Activated T-cell treated with anti-CD3 and anti-CD28 coated beads, Interleukin-2, amount 50 U/mL, for 72 hours (primary cell): Measurements from ENCODE around the gene ZFYVE26. TPM values are rescaled to one million over a fixed set of nuclear protein-coding genes. Genes with fewer than 3 reads are reported as not detected.
A peak's percentile ranks its signal among the peaks of the same experiment; 100 is the strongest.
"Not testable (repeated sequence)": the region's sequence is repeated elsewhere in the genome, so short reads cannot be mapped to it uniquely, and the experiment has no call there.

Experiments
- ATAC-seq, 2 donors: fragments of 150-1000 bp; cut with Tn5 transposase; replicated peaks in 1 of 2; 2 replicates each; pipeline ENCODE4 v1.10.0; 2021; ENCODE audit warnings: moderate library complexity in 2 of 2, mild to moderate bottlenecking in 1 of 2
- DNase-seq, 2 donors: peaks; one replicate each; pipeline ENCODE4 v3.0.0; 2021 to 2022; ENCODE audit warnings: mixed read lengths in 1 of 2
- H3K27ac Mint-ChIP-seq: one replicate; pipeline ENCODE4 v1.8.0; 2022; ENCODE audit warnings: mild to moderate bottlenecking, moderate library complexity, mixed read lengths
- H3K27me3 Mint-ChIP-seq: one replicate; pipeline ENCODE4 v1.8.0; 2022; ENCODE audit warnings: low read depth, mixed read lengths
- H3K36me3 Mint-ChIP-seq, 2 donors: one replicate each; pipeline ENCODE4 v1.8.0; 2022; ENCODE audit warnings: mixed read lengths in 2 of 2, mild to moderate bottlenecking in 1 of 2; ENCODE audit not compliant: insufficient read depth in 2 of 2
- H3K4me1 Mint-ChIP-seq: one replicate; pipeline ENCODE4 v1.8.0; 2022; ENCODE audit warnings: low read depth, mixed read lengths
- H3K4me3 Mint-ChIP-seq, 2 donors: one replicate each; pipeline ENCODE4 v1.8.0; 2022; ENCODE audit warnings: mild to moderate bottlenecking in 2 of 2, mixed read lengths in 2 of 2, moderate library complexity in 2 of 2
- H3K9me3 Mint-ChIP-seq, 2 donors: one replicate each; pipeline ENCODE4 v1.8.0; 2022; ENCODE audit warnings: mixed read lengths in 2 of 2
- total RNA-seq, 2 donors: library from RNA; stranded (reverse); gene quantifications; one replicate each; pipeline ENCODE4 v1.2.3, GENCODE V29; 2022

ZFYVE26 gene
- total RNA-seq, 2 donors from 2014 or later, result 13.7 to 15.4 TPM

DNA sequence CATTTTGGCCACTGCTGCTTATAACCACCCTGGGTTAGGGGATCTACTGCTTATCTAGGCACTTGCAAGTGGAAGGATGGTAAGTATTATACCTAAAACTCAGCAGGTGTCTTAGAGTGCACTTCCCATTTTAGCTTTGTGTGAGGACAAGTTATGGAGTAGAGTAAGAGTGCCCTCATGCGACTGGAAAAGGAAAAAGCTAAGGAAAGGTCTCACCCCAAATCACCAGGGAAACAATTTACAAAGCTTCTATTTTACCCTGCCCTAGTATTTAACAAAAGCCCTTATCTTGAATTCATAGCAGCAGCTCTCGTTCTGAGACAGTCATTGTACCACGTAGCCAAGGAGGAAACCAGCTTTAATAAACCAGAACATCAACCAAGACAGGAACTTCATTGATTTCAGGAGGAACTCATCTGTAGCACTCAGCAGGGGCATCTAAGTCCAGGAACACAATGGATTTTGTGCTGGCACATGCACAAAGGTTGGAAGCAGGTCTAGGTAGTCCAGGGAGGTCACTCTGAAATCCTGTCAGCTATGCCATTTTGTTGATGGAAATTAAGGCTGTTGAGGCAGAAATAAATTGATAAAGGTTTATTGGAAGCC is 111.8 kb downstream of the ZFYVE26 start:
- no peak overlapping the region for H3K4me3 Mint-ChIP-seq
- peak; percentile 39 to 44 for DNase-seq
- no peak overlapping the region for H3K27ac Mint-ChIP-seq
- peaks cover 11% of the 10 kb centered on the region for H3K27me3 Mint-ChIP-seq
- H3K4me1 Mint-ChIP-seq, result peaks cover 13% of the 10 kb centered on the region
- H3K9me3 Mint-ChIP-seq, result no peaks in the 10 kb centered on the region
- H3K36me3 Mint-ChIP-seq, result no peaks in the 10 kb centered on the region
- ATAC-seq, result peak; percentile 69 to 80

DNA sequence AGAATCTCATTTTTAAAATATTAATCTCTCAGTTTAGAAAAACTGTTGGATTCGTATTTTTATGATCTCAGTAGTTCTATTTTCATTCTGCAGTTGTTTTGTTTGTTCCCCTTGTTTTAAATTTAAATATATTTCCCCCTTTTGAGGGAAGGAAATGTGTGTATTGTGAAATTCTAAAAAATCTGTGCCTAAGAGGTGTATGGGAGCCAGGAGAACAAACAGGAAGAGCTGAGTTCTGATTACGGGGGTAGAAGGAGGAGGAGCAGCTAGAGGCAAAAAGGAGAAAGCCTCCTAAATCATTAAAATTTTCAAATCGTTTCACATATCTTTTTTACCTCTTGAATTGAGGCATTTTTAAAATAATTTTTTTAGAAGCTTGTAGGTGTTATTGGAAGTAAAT is 112.4 kb downstream of the ZFYVE26 start:
- ATAC-seq, result no peak
- peaks cover 13% of the 10 kb centered on the region for H3K4me1 Mint-ChIP-seq
- H3K27me3 Mint-ChIP-seq, result peaks cover 11% of the 10 kb centered on the region

DNA sequence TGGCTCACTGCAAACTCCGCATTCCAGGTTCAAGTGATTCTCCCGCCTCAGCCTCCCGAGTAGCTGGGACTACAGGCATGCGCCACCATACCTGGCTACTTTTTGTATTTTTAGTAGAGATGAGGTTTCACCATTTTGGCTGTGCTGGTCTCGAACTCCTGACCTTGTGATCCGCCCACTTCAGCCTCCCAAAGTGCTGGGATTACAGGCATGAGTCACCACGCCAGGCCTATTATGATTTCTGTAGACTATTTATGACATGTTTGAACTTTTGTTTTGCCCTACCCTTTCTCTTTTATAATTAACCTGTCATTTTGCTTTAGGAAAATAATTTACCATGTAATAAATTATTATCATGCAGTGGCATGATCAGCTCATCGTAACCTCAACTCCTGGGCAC is 114.9 kb downstream of the ZFYVE26 start, which contains the start of gene RDH12:
Gene RDH12, plus strand, starts transcription at position 395 of the 400 bp plus-strand sequence. CDS start 20,757 bp downstream, outside the sequence.
- H3K4me3 Mint-ChIP-seq, ATAC-seq, H3K36me3 Mint-ChIP-seq, H3K27ac Mint-ChIP-seq, H3K9me3 Mint-ChIP-seq, DNase-seq: not testable (repeated sequence)
- Mint-ChIP-seq H3K4me1 (peaks cover 14% of the 10 kb centered on the region), H3K27me3 (peaks cover 11% of the 10 kb centered on the region)

More for the DNA sequence above, 112.4 kb downstream of the ZFYVE26 start:
- DNase-seq, result no peak
- Mint-ChIP-seq H3K27ac (no peak overlapping the region), H3K4me3 (no peak overlapping the region), H3K9me3 (no peaks in the 10 kb centered on the region), H3K36me3 (no peaks in the 10 kb centered on the region)

DNA sequence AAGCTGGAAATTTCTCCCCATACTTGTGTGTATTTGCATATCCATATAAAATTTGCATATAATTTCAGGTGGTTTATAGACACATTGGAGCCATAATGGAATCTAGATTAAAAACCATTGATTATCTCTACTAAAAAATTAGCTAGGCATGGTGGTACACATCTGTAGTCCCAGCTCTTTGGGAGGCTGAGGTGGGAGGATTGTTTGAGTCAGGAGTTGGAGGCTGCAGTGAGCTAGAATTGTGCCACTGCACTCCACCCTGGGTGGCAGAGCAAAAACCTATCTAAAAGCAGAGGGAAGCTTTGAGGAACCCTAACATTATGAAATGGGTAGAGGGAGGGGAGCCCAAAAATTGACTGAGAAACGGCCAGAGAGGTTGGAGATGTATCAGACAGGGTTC is 118.2 kb downstream of the ZFYVE26 start:
- no peak overlapping the region for H3K4me3 Mint-ChIP-seq
- H3K9me3 Mint-ChIP-seq, result no peaks in the 10 kb centered on the region
- no peaks in the 10 kb centered on the region for H3K27me3 Mint-ChIP-seq
- no peak overlapping the region for H3K27ac Mint-ChIP-seq
- H3K4me1 Mint-ChIP-seq, result peaks cover 24% of the 10 kb centered on the region
- DNase-seq, result no peak
- ATAC-seq, result no peak
- H3K36me3 Mint-ChIP-seq, result peaks cover 0 to 4% of the 10 kb centered on the region in 2 donors

DNA sequence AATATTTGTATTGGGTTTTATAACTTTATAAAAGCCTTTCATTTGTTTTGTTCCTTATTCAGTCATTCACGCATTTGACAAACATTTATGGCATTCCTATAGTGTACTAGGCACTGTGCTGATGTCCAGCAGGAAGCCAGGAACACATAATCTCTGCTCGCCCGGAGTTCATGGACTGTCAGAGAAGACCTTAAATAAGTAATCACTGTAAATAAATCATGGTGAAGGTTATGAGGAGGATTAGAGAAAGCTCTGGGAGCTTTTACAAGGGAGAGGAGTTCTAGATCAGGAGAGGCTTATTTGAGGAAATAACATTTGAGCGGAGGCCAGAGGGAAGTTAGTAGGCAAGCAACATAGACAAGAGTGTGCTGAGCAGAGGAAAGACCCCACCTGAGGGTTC is 119.4 kb downstream of the ZFYVE26 start:
- ATAC-seq (no peak), DNase-seq (no peak)
- Mint-ChIP-seq H3K9me3 (no peaks in the 10 kb centered on the region), H3K4me1 (peaks cover 28% of the 10 kb centered on the region), H3K4me3 (no peak overlapping the region), H3K36me3 (peaks cover 4 to 8% of the 10 kb centered on the region in 2 donors), H3K27me3 (no peaks in the 10 kb centered on the region), H3K27ac (no peak overlapping the region)

Other genes starting within 250 kb of the ZFYVE26 start
- 10 to 100 TPM; 19.7 to 30.4 TPM for gene PIGH, start 216.3 kb downstream of the ZFYVE26 start, total RNA-seq
- 10 to 100 TPM in 1 of 2 donors, 1 to 10 TPM in 1; 8.5 to 12.1 TPM for gene ARG2, start 196.7 kb downstream of the ZFYVE26 start, total RNA-seq
- 10 to 100 TPM; 65.7 to 71.3 TPM for gene VTI1B, start 142.0 kb downstream of the ZFYVE26 start, total RNA-seq
- gene RDH11, start 120.8 kb downstream of the ZFYVE26 start, total RNA-seq, result 10 to 100 TPM; 47.4 to 49.9 TPM
- gene RDH12, start 114.7 kb downstream of the ZFYVE26 start, total RNA-seq, result not detected
- gene RAD51B, start 3.2 kb upstream of the ZFYVE26 start, total RNA-seq, result 10 to 100 TPM; 42.6 to 50.0 TPM